ENCODE measurements around the gene ANTXR1.
"Not testable (repeated sequence)": the region's sequence is repeated elsewhere in the genome, so short reads cannot be mapped to it uniquely, and the experiment has no call there.

ANTXR1 gene

GRCh38 chr2:69167469-69167822, 154.5 kb downstream of the ANTXR1 start:
- DNase-seq: no peak

- no peak for DNase-seq
Measured at GRCh38 chr2:69168144-69168813, 155.3 kb downstream of the ANTXR1 start.

GRCh38 chr2:69168950-69169654, 156.1 kb downstream of the ANTXR1 start:
- no peak for DNase-seq

- no peak for DNase-seq
Measured at GRCh38 chr2:69169655-69170389, 156.8 kb downstream of the ANTXR1 start.

- no peak for DNase-seq
Measured at GRCh38 chr2:69170661-69171060, 157.7 kb downstream of the ANTXR1 start.

- no peak for DNase-seq
Measured at GRCh38 chr2:69171116-69171896, 158.3 kb downstream of the ANTXR1 start.

GRCh38 chr2:69171897-69172525, 159.0 kb downstream of the ANTXR1 start:
- DNase-seq: no peak

- DNase-seq: no peak
Measured at GRCh38 chr2:69173706-69174105, 160.7 kb downstream of the ANTXR1 start.

- DNase-seq: not testable (repeated sequence)
Measured at GRCh38 chr2:69174211-69174610, 161.2 kb downstream of the ANTXR1 start.

GRCh38 chr2:69175790-69176715, 163.1 kb downstream of the ANTXR1 start:
- DNase-seq: no peak

- DNase-seq: no peak
Measured at GRCh38 chr2:69177063-69177771, 164.2 kb downstream of the ANTXR1 start.

GRCh38 chr2:69177785-69178636, 165.0 kb downstream of the ANTXR1 start:
- DNase-seq: no peak

- no peak for DNase-seq
Measured at GRCh38 chr2:69178756-69179155, 165.8 kb downstream of the ANTXR1 start.

- DNase-seq: no peak
Measured at GRCh38 chr2:69180227-69180626, 167.2 kb downstream of the ANTXR1 start.

GRCh38 chr2:69180974-69181373, 168.0 kb downstream of the ANTXR1 start:
- no peak for DNase-seq

GRCh38 chr2:69181806-69182427, 168.9 kb downstream of the ANTXR1 start:
- no peak for DNase-seq

- DNase-seq: no peak
Measured at GRCh38 chr2:69183659-69184058, 170.7 kb downstream of the ANTXR1 start.

GRCh38 chr2:69184224-69184623, 171.2 kb downstream of the ANTXR1 start:
- DNase-seq: peak; percentile 59

GRCh38 chr2:69185807-69186206, 172.8 kb downstream of the ANTXR1 start:
- DNase-seq: peak; percentile 20

Data from NCI-H2171 treated with DMSO at 0.1 percent for 48 hours (cell line).